Stimulated activated CD4-positive, alpha-beta T cell treated with anti-CD3 and anti-CD28 coated beads, Interleukin-4, amount 100 ng/mL, for 48 hours (primary cell): Measurements from ENCODE around the gene PLIN3.
"Not testable (repeated sequence)": the region's sequence is repeated elsewhere in the genome, so short reads cannot be mapped to it uniquely, and the experiment has no call there.

ENCODE experiments used
- DNase-seq, 2 donors: peaks; one replicate each; pipeline ENCODE4 v3.0.0-alpha.2; 2020; ENCODE audit warnings: low read depth in 2 of 2

The PLIN3 gene

DNA sequence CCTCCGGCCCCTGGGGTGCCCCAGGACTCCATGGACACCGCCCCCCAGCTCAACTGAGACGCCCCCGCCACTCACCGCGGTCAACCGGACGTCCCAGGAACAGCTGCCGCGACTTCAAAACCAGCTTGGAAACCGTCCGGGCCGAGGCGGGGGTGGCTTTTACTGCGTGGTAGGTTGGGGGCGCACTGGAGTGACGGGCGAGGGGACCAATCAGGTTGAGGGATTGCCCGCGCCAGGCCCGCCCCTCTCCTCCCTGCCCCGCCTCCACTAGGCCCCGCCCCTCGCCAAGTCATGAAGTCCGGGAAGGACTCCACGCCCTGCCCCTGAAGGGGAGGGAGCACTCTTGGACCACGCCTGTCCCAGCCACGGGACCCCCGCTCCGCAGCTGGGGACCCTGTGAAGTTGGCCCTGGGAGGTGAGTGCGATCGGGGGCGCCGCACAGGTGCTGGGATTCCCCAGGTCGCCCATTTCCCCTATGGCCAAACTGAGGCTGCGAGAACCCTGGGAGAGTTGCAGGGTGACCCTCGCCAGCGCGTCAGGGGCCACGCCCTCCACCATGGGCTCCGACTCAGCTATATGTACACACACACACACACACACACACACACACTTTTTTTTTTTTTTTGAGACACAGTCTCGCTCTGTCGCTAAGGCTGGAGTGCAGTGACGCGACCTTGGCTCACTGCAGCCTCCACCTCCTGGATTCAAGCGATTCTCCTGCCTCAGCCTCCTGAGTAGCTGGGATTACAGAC lies at the start of gene PLIN3:
Gene PLIN3, minus strand, starts transcription at position 134 of the 752 bp plus-strand sequence. CDS start 6,273 bp downstream, outside the sequence.
- peak; percentile 92 to 98 for DNase-seq

DNA sequence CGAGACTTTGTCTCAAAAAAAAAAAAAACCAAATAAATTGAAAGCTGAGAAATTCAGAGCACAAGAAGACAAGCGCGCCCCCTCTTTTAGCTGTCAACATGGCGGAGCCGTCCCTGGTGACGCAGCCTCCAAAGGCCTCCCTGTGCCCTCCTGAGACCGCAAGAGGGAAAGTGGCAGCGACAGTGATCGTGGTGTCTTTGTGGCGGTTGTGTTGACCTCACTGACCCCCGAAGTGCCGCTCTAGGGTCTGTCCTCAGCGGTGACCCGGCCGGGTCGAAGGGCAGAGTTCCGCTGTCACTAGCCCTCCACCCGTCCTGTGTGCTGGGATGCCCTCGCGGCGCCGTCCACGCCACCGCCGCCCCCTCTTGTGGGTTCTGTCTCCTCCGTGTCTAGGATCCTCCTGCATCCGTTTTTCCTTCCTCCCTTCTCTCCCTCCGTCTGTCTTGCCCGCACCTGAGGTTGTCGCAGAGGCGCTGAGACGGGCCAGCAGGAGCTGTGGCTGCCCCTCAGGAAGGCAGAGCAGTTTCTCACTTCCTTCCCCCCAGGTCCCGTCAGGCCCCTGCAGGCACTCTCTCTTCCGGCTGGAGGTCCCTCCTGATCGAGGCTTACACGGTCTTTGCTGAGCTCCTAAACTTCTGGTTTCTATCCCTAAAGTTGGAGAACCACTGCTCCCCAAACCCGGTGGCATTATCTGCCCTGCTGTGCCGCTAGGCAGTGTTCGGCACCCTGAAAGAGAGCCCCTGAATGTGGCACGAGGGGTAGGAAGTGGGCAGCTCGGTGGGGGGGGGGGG lies 49.0 kb upstream of the PLIN3 start:
- no peak for DNase-seq

- peak; percentile 60 to 63 for DNase-seq
These were observed 47.5 kb upstream of the PLIN3 start for GRCh38 chr19:4914736-4915501.

- DNase-seq, result peak in 1 of 2 donors; percentile 12
These were observed 46.7 kb upstream of the PLIN3 start for GRCh38 chr19:4913996-4914735.

GRCh38 chr19:4911786-4912672 lies 44.6 kb upstream of the PLIN3 start:
- DNase-seq, result peak; percentile 64 to 66

GRCh38 chr19:4911314-4911713 lies 43.8 kb upstream of the PLIN3 start:
- no peak for DNase-seq

- DNase-seq, result no peak
These were observed 43.3 kb upstream of the PLIN3 start for GRCh38 chr19:4910594-4911281.

GRCh38 chr19:4909897-4910593 lies 42.6 kb upstream of the PLIN3 start:
- peak; percentile 93 to 97 for DNase-seq

- peak; percentile 67 to 79 for DNase-seq
These were observed 41.9 kb upstream of the PLIN3 start, which contains the start of gene UHRF1 for GRCh38 chr19:4909156-4909896. Gene UHRF1, plus strand, starts transcription at chr19:4909501. Its CDS starts 1,385 bp downstream, at chr19:4910886.

DNA sequence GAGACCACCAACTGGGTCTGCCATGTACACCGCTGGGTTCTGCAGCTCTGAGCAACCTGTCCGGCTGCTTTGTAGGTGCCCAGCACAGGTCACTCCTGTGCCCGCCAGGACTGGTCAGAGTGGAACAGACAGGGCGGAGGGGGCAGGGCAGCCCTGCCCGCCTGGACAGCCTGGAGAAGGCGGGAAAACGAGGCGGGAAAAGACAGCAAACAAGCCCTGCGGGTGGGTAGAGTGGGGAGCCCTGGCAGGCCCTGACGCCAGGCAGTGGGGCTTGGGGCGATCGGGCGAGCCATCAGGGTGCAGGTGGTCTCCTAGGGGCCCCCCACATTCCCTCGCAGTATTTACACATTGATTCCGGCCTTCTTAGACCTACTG lies 41.3 kb upstream of the PLIN3 start:
- DNase-seq, result no peak

DNA sequence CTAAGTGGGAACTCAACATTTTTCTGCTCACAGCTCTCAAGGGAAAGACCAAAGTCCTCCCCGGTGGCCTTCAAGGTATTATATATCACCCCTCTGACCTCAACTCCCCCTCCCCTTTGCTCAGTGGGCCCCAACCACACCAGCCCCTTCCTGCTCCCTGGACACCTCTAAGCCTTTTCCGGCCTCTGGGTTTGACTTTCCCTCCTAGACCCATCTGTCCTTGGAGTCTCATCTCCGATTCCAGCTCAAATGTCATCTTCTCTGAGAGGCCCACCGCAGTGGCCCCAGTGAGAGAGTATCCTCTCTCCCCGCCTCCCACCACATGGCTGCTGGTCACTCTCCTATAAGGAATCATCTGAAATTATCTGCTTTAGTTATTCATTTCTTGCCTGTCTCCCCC lies 40.9 kb upstream of the PLIN3 start:
- DNase-seq, result no peak

DNA sequence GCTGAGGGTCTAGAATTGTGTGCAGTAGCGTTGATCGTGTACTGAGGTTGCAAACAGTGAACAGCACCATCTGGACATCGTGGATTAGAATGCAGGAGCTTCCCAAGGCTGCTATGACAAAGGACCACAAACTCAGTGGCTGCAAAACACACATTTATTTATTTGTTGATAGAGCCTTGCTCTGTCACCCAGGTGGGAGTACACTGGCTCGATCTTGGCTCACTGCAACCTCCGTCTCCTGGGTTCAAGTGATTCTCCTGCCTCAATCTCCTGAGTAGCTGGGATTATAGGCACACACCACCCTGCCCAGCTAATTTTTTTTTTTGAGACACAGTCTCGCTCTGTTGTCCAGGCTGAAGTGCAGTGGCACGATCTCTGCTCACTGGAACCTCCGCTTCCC lies 39.5 kb upstream of the PLIN3 start:
- DNase-seq, result no peak

- DNase-seq, result no peak
These were observed 37.0 kb upstream of the PLIN3 start for GRCh38 chr19:4904481-4904880.

DNA sequence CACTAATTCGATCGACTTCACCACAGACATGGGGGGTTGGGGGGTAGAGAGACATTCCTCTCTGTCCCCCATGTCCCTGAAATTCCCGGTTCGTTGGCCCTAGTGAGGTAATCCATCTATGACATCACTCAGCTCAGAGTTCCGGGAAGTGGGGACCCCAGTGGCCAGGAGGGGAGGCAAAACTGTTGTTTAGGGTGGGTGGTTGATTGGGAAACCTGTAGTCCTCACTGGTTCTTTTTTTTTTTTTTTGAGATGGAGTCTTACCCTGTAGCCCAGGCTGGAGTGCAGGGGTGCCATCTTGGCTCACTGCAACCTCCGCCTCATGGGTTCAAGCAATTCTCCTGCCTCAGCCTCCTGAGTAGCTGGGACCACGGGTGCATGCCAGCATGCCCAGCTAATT lies 35.3 kb upstream of the PLIN3 start, which contains the start of gene ARRDC5:
Gene ARRDC5, minus strand, starts transcription at position 101 of the 400 bp plus-strand sequence. Its CDS starts 71 bp downstream, at position 30.
- DNase-seq, result no peak

DNA sequence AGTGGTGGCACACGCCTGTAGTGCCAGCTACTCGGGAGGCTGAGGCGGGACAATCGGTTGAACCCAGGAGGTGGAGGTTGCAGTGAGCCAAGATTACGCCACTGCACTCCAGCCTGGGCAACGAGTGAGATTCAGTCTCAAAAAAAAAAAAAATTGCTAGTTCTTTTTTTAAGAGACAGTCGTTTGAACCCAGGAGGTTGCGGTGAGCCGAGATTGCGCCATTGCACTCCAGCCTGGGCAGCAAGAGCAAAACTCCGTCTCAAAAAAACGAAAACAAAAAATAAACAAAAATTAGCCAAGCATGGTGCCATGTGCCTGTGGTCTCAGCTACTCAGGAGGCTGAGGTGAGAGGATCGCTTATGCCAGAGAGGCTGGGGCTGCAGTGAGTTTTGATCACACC lies 33.4 kb upstream of the PLIN3 start:
- not testable (repeated sequence) for DNase-seq

DNA sequence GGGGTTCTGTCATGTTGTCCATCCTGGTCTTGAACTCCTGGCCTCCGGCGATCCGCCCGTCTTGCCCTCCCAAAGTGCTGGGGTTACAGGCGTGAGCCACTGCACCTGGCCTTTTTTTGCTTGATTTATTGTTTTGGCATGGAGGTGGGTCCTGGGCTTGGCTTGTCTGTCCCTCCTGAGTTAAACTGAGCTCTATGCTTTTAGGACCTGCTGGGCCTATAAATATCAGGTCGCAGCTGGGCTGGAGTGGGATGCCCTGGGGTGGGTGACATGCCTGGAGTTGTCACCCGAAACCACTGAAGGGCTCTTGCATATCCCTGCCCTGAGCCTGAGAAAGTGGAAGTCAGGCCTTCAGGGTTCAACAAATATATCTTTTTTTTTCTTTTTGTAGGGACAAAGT lies 29.7 kb upstream of the PLIN3 start:
- no peak for DNase-seq

DNA sequence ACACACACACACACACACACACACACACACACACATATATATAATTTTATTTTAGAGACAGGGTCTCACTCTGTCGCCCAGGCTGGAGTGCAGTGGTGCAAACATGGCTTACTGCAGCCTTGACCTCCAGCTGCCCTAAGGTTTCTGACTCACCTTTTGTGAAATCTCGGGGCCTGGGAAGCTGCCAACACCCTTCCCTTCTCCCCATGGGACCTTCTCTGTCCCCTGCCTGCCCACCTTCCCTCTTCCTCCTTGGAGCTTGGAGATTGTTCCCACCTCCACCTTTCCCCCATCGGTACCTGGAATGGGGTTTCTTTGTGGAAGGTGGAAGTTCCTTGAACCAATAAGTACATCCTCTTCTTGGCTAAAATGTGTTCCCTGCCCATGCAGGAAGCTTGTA lies 28.9 kb upstream of the PLIN3 start:
- DNase-seq, result no peak

DNA sequence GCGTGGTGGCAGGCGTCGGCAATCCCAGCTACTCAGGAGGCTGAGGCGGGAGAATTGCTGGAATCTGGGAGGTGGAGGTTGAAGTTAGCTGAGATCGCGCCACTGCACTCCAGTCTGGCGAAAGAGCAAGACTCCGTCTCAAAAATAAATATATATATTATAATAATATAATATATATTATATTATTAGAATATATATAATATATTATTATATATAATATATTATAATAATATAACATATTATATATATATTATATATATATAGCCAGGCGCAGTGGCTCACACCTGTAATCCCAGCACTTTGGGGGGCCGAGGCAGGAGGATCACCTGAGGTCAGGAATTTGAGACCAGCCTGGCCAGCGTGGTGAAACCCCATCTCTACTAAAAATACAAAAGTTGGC lies 25.5 kb upstream of the PLIN3 start:
- not testable (repeated sequence) for DNase-seq
